Gastrocnemius medialis (tissue), 4 donors: ENCODE results near the gene GMNN.

Experiments used
- POLR2A ChIP-seq, 2 donors: fragments of 450-650 bp; IDR thresholded peaks; one replicate each; pipeline ENCODE4 v1.6.1; 2017; ENCODE audit warnings: antibody characterized with exemption in 2 of 2, mild to moderate bottlenecking in 2 of 2, moderate library complexity in 2 of 2
- TF ChIP-seq, protein P1 (sequence below), 5 experiments: fragments of 450-650 bp in 3 of 5; fragments of 200-600 bp in 2 of 5; sonication (generic) in 2 of 5; IDR thresholded peaks in 4 of 5; conservative IDR thresholded peaks in 1 of 5; 1 replicate in 4 of 5; 2 replicates in 1 of 5; pipeline ENCODE4 v1.5.1; 2016 to 2019; ENCODE audit warnings: antibody characterized with exemption in 5 of 5, mild to moderate bottlenecking in 3 of 5, moderate library complexity in 3 of 5

DNA sequence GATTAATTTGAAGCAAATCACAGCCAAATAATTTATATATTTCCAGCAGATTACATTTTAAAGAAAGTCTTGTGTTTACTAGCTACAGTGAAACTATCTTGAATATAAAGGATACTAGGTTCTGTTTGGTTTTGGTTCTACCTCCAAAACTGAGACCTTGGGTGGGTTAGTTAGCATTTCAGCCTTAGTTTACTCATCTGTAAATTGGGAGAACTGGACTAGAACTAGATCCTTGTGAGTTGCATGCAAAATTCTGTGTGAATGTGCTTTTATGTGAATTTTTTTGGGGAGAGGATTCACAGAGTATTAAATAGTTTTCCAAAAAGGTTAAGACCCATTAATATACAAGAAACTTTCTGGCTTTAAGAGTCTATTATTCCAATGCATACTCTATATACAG is 4.1 kb downstream of the GMNN start:
- TF ChIP-seq POLR2A (IDR thresholded peaks at IDR 0.05): no peak
- TF ChIP-seq, protein P1, sequence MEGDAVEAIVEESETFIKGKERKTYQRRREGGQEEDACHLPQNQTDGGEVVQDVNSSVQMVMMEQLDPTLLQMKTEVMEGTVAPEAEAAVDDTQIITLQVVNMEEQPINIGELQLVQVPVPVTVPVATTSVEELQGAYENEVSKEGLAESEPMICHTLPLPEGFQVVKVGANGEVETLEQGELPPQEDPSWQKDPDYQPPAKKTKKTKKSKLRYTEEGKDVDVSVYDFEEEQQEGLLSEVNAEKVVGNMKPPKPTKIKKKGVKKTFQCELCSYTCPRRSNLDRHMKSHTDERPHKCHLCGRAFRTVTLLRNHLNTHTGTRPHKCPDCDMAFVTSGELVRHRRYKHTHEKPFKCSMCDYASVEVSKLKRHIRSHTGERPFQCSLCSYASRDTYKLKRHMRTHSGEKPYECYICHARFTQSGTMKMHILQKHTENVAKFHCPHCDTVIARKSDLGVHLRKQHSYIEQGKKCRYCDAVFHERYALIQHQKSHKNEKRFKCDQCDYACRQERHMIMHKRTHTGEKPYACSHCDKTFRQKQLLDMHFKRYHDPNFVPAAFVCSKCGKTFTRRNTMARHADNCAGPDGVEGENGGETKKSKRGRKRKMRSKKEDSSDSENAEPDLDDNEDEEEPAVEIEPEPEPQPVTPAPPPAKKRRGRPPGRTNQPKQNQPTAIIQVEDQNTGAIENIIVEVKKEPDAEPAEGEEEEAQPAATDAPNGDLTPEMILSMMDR (IDR thresholded peaks at IDR 0.05 in 4 of 5, conservative IDR thresholded peaks at IDR 0.05 in 1 of 5): no peak
